GM12891 (cell line): Measurements from ENCODE around the gene SBK2.

Source experiments
- POLR2A ChIP-seq: IDR thresholded peaks from 2 replicates; pipeline ENCODE4 v1.6.1; 2011; ENCODE audit warnings: low read depth, low read length, control low read depth
- POLR2AphosphoS5 ChIP-seq: IDR thresholded peaks from 2 replicates; pipeline ENCODE4 v1.6.1; 2011; ENCODE audit warnings: low read depth, low read length, control low read depth
- TAF1 ChIP-seq: IDR thresholded peaks from 2 replicates; pipeline ENCODE4 v1.6.1; 2011; ENCODE audit warnings: low read depth, low read length, control low read depth

DNA sequence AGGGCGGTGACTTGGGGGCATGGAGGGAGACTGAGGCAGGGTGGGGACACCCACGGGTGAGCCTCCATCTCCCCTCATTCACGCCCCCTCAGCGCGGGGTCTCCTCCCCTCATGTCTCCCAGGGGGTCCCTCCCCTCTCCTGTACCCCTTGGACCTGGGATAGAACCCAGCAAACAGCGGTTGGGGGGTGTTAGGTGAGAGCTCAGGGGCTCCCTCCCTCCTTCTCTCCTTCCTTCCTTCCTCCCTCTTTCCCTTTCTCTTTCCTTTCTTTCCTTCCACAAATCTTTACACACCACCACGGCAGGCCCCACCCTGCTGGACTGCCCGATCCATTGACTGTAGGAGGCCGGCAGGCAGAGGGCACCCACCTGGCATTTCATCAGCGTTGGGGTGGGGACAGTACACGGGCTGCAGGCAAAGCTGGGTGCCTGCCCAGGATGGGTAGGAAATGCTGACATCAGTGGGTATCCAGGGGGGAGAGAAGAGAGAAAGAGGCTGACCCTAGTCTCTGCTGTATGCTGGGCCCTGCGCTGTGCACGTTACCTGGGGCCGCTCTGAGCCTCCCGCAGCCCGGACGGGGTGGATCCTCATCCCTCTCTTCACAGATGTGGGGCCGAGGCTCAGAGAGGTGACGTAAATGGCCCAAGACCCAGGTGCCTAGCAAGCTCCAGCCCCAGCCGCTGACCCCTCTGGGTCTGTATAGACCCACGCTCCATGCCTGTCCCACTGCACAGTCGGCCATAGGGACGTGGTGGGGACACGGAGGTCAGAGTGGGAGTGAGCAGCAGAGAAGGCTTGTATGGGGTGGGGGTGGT, 45.2 kb downstream of the SBK2 start:
- TF ChIP-seq POLR2A: no peak
- TF ChIP-seq TAF1: no peak
- TF ChIP-seq POLR2AphosphoS5: no peak
